GM19438 (cell line): ENCODE results near the gene BMP5.

Experiments used
- ATAC-seq: cut with Tn5 transposase; IDR thresholded peaks from one replicate; pipeline ENCODE4 v1.9.1; 2021; ENCODE audit warnings: low read depth; ENCODE audit not compliant: unreplicated experiment

The BMP5 gene

DNA sequence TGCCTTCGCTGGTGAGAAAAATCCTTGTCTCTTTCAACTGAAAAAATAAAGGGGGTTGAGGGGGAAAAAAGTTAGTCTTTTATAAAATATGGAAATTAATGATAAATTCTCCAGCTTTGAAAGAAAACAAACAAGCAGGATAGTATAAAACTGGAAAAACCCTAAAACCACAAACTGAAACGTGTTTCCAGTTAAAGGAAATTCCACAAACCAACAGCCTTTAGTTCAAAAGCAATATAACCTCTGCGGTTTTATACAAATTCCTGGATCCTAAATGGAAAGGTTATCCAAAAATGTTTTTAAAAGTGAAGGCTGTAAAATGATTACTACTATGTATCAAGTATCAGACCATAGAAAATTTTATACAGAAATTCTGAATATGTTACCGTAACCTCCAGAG, 55.6 kb downstream of the BMP5 start:
- no peak for ATAC-seq

DNA sequence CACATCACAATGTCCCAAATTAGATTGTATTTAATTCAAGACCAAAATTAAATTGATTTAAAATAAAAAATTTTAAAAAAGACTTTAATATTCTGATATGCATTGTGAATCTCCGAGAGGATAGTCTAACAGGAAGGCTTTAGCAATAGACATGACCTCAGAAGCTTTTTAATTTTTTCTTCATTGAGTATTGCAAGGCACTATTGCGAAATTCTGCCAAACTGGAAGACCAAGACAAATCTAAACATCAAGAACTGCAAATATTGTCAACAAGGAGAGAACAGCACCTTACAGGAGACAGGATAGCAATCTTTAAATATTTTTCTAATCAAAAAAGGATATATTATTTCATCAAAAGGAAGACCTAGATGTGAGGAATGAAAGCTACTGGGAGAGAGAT, 56.9 kb downstream of the BMP5 start:
- ATAC-seq: no peak

- ATAC-seq: no peak
These were observed 62.9 kb downstream of the BMP5 start for GRCh38 chr6:55812509-55812908.

DNA sequence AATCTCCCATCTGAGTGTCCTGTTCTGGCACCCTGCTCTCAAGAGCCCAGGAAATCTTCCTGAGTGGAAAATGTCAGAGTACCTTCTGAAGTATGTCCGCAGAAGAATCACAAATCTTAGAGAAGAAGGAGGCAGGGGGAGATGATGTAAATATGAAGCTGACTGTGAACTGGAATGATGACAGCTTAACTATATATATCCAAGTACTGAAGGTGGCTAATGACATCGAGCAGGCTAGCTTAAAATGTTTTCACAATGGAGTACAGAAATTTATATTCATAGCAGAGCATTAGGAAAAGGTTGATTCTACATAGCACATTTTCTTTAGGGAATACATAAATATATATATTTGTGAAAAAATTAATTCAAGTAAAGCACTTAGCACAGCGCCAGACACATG, 64.3 kb downstream of the BMP5 start:
- no peak for ATAC-seq

GRCh38 chr6:55802259-55802658, 73.1 kb downstream of the BMP5 start:
- ATAC-seq: no peak

GRCh38 chr6:55798571-55798970, 76.8 kb downstream of the BMP5 start:
- ATAC-seq: no peak

GRCh38 chr6:55794136-55794812, 81.1 kb downstream of the BMP5 start:
- ATAC-seq: no peak

GRCh38 chr6:55785273-55785672, 90.1 kb downstream of the BMP5 start:
- ATAC-seq: no peak

DNA sequence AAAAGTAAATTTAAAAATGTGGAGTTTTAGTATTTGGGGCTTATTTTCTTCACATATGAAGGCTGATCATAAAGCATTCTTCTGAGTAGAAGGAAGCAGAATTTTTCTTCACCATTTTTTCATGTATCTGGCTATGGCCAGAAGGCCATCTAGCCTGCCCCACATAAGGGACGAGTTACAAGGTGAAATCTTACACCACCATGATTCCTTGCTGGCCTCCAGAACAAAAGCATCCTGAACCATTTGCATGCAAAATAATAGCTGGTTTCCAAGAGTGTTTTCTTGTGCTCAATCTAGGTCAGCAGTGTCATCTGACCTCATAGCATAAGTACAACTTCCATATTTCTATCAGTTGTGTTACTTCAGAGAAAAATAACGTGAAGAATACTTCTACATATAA, 93.1 kb downstream of the BMP5 start:
- ATAC-seq: no peak

GRCh38 chr6:55778705-55779104, 96.7 kb downstream of the BMP5 start:
- ATAC-seq: no peak

DNA sequence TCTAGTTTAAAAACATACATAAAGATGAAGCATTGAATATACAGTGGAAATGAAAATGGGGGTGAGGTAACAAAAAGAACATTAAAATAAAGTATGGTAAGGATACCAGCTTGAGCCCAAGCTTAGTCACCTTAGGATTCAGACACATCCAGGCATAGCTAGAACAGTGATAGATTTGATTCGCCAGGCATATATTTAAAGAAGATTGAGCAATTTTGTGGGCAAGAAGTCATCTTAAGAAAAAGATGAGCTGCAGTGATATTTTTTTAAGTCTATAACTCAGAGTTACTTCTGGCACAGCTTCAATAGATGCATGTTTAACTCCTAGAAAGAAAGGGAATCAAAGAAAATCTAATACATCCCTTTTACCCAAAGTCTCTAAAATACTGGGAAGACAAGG, 97.9 kb downstream of the BMP5 start:
- ATAC-seq: no peak

GRCh38 chr6:55776113-55776512, 99.3 kb downstream of the BMP5 start:
- no peak for ATAC-seq

DNA sequence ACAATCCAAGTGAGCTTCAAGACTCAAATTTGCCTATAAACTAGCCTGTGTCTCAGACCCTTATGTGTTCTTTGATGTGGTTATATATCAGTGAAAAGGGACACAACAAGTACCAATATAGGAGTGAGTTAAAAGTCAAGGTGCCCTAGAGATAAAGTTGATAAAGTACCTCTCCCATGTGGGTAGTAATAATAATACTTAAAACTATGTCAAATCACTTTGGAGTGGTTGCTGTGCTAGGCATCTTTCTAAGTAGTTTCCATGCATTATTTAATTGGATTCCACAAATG, 100.4 kb downstream of the BMP5 start:
- no peak for ATAC-seq

GRCh38 chr6:55774286-55775028, 100.9 kb downstream of the BMP5 start:
- ATAC-seq: no peak

DNA sequence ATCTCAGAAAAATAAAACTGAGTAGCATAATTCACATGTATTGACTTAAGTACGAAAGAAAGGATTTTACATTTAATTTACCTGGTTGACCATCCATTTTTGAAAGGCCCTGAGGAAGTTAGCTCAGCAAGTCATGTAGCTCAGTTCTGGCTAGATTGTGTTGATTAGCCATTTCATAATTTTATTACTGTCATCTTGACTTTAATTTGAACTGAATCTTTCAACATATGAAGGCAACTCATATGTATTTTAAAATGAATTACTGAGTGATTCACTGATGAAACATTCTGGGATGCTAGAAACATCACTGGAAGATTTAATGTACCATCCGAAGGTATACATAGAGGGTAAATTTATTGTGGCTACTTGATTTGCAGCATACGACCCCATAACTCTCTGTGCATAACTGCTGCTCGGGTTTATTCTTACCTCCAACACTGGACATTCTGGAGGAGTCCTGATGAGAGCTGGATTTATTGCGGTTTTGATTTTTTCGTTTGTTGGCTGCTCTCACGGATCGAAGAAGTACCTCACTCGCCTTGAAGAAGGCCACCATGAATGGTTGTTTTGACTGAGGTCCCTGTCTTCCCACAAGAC, 101.7 kb downstream of the BMP5 start:
- no peak for ATAC-seq

DNA sequence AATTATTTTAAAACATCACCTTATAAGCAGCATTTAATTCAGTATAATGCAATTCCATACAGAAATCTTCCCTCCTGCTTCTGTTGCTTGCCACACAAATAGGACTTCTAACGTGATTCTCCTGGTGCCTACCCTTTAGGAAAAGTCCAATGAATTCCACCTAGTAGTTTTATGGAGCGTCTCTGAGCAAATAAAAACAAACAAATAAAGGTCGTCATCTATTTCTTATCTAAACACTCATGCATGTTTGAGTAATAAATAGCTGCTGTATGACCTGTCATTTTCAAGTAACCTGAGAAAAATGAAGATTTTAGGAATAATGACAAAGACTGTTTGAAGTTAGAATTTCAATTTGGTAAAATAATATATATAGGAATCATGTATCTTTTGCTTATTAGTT, 102.7 kb downstream of the BMP5 start:
- ATAC-seq: no peak

DNA sequence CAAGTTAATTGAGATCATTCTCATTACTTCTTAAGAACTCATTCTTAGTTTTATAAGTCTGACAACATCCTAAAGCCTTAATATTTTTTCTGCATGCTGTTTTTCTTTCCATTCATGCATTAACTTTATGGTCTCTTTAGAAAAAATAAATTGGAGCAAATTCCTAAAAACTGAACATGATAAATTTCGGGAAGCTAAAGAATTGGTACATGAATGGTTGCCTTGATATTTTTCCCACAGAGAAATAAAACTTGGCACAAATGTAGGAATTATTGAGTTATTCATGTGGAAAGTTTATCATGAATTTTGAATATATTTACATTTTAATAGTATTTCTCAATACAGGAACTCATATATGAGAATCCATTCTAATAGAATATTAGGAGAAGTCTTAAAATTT, 115.9 kb downstream of the BMP5 start:
- no peak for ATAC-seq

- no peak for ATAC-seq
These were observed 117.0 kb downstream of the BMP5 start for GRCh38 chr6:55758156-55758937.

DNA sequence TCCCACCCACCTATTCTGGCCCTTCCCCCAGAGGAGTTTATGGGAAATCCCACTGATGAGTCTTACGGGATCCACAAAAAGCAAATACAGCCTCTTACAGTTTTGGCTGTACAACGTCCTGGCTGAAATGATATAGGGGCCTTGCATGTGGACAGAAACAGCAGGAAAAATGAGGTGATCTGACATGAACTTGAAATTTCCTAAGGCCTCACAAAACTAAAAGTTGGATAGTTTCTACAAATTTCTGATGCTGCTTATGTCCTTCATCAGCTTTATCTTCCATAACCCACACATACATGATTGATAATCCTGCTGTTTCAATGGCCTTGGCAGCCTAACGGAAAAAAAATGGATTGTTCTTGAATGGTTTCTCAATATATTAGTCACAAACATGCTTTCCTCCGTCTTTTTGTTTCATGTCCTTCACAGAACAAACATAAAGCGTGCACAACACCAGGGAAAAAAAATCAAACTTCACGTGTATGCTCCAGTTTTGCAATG, 118.8 kb downstream of the BMP5 start:
- ATAC-seq: no peak

DNA sequence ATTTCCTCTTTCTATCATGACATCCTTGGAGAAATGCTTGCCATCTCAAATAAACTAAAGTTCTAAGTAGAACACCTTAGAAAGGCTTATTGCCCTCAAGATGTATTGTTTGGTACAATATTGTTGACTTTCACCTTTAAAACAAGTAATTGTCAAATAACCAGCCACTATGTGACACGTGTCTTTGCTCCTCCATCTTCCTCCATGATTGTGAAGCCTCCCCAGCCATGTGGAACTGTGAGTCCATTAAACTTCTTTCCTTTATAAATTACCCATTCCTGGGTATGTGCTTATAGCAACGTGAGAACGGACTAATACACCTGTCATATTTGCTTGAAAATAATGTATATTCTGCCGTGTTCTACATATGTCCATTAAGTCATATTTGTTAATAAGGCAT, 126.5 kb downstream of the BMP5 start:
- ATAC-seq: no peak

DNA sequence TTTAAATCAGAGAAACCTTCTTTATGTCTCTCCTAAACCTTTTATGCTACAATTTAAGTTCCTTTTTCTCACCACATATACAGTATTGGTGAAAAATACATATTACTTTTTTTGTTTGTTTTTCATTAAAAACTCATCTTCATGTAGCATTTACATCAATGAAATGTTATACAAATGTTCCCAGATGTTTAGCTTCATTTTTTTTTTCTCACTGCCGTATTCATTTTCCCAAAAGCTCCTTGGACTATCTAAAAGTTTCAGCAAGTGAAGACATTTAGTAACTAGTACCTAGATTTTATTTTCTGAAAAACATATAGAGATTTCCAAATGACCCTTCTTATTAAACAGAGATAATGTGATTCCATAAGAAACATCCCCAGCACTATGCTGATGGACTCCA, 128.9 kb downstream of the BMP5 start:
- no peak for ATAC-seq
